CD4-positive, alpha-beta T cell treated with Interleukin-10 for 1 hour (primary cell): ENCODE data around the gene MEGF8.
A peak's percentile ranks its signal among the peaks of the same experiment; 100 is the strongest.

ENCODE experiments used
- DNase-seq: peaks from one replicate; pipeline ENCODE4 v3.0.0-alpha.2; 2020

Gene MEGF8

DNA sequence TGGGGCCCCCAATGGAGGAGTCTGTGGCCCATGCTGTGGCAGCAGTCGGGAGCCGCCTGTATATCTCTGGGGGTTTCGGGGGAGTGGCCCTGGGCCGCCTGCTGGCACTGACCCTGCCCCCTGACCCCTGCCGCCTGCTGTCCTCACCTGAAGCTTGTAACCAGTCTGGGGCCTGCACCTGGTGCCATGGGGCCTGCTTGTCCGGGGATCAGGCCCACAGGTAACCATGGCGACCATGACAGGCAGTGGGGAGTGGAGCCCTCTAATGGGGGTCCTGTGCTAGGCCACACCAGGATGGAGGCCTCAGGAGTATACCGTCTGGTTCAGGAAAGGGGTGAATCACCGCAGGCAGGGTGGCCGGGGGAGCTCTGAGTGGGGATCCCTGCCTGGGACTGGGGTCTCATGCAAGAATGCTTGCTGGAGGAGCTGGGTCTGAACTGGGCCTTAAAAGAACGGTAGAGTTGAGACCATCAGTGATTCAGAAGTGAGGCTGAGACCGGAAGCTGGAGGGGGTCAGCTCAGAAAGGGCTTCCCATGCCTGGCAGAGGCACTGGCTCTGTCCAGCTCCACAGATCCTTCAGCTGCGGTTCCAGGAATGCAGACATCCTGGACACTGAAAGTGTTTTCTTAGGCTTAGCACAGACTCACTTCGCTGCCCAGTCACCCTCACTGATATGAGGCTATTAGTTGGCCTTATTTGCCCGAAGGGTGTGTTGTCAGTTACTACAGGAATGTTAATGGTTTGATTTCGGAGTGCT is 35.5 kb downstream of the MEGF8 start:
- no peak for DNase-seq

DNA sequence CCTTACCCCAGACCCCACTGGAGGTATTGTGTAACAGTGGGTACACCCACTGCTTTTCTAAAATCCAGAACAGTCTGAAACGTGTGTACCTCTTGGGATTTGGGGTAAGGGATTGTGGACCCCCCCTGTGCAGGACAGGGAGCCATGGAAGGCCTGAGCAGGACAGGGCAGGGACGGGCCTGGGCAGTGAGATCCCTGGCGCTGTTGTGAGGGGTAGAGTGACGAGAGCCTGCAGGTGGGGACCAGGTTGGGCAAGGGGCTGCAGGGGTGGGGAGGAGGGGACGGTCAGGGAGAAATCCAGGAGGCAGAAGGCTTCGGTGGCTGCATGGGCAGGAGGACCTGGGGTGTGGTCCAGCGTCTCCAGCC is 36.1 kb downstream of the MEGF8 start:
- no peak for DNase-seq

DNA sequence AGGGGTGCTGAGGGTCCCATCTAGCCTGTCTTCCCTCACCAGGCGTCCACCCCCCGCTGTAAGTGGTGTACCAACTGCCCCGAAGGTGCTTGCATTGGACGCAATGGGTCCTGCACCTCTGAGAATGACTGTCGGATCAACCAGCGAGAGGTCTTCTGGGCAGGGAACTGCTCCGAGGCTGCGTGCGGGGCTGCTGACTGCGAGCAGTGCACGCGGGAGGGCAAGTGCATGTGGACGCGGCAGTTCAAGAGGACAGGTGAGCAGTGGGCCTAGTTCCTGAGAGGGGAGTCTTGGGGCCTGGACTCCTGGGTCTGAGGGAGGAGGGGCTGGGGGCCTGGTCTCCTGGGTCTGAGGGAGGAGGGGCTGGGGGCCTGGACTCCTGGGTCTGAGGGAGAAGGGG is 36.9 kb downstream of the MEGF8 start:
- DNase-seq: no peak

DNA sequence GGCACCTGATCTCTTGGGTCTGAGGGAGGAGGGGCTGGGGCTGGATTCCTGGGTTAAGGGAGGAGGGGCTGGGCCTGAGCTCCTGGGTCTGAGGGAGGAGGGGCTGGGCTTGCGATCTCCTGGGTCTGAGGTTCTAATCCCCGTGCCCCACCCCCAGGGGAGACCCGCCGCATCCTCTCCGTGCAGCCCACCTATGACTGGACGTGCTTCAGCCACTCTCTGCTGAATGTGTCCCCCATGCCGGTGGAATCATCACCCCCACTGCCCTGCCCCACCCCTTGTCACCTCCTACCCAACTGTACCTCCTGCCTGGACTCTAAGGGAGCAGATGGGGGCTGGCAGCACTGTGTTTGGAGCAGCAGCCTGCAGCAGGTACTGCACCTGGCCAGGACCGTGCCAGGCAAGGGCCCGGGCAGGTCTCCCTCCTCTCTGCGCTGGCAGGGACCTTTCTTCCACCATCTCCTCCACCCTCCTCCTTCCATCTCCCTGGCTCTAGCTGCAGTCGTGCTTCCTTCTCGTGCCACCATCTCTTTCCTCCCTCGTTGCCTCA is 37.5 kb downstream of the MEGF8 start:
- DNase-seq: no peak

DNA sequence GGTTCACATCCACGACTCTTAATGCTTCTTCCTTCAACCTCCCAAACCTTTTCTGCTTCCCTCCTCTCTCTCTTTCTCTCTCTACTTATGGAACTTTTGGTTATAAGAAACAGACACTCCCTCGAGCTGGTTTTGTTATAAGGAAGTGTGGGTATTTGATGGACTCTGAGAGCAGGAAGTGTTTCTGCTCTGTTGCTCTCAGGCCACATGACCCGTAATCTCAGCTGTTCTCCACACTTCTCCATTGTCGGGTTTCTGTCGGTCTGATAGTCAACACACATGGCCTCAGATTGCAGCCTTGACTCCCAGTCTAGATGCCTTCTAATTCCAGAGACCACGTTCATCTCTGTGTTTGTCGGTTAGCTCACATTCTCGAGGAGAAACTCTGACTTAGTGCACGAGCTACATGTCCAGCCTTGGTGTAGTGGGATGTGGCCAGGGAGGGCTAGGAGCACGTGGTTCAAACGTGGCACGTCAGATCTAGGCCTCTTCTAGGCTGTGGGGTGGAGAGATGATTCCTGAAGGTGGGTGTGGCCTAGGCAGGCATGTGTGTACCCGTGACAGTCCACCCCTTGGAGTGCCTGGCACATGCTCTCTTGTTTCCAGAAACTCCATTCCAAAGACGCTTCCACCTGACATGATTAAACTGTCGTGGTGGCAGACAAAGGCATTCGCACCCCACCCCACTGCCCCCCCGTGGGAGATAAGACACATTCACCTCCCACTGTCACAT is 38.3 kb downstream of the MEGF8 start:
- no peak for DNase-seq

DNA sequence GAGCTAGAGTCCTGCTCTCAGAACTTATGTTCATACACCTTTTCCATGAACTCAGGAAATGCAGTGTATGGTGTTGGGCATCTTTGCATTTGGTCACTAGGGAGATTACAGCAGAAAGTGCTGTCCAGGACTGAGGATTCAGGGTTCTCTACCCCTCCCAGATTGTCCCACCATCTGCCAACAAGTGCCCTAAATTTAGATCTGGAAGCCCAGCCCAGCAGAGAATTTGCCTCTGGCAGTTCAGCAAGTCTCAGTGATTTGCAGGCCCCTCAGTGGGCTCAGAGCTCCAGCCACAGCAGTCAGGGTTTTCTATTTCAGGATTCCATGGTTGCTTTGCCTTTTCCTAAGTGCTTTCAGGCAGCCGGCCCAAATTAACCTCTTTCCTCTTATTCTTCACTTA is 41.2 kb downstream of the MEGF8 start:
- DNase-seq: no peak

DNA sequence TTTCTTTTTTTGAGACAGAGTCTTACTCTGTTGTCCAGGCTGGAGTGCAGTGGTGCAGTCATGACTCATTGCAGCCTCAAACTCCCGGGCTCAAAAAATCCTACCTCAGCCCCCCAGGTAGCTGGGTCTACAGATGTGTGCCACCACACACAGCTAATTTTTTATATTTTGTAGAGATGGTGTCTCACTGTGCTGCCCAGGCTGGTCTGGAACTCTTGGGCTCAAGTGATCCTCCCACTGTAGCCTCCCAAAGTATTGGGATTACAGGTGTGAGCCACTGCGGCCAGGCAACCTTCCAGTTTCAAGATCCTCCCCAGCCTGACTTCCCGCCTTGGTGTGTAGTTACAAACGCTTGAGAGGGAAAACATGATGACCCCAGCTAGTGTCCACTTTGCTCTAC is 42.5 kb downstream of the MEGF8 start:
- no peak for DNase-seq

DNA sequence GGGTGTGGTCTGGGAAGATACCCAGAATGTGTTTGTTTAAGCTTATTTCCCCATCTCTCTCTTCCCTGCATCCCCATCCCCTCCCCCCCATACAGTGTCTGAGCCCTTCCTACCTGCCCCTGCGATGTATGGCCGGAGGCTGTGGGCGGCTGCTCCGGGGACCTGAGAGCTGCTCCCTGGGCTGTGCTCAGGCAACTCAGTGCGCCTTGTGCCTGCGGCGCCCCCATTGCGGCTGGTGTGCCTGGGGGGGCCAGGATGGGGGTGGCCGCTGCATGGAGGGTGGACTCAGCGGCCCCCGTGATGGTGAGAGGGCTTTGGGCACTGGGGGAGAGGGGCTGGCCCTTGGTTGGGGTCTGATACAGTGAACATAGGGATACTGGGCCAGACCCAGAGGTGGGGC is 42.9 kb downstream of the MEGF8 start:
- DNase-seq: no peak

DNA sequence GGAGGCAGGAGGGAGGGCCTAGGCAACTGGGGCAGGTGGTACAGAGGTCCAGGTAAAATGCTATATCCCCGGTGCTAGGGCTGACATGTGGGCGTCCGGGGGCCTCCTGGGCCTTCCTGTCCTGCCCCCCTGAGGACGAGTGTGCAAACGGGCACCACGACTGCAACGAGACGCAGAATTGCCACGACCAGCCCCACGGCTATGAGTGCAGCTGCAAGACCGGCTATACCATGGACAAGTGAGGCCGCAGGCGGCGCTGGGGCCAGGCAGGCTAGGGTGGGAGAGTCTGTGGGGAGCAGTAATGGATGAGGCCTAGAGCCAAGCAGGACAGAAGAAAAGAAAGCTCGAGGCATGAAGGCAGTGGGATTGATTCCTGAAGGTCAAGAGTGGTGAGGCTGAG is 43.3 kb downstream of the MEGF8 start:
- no peak for DNase-seq

DNA sequence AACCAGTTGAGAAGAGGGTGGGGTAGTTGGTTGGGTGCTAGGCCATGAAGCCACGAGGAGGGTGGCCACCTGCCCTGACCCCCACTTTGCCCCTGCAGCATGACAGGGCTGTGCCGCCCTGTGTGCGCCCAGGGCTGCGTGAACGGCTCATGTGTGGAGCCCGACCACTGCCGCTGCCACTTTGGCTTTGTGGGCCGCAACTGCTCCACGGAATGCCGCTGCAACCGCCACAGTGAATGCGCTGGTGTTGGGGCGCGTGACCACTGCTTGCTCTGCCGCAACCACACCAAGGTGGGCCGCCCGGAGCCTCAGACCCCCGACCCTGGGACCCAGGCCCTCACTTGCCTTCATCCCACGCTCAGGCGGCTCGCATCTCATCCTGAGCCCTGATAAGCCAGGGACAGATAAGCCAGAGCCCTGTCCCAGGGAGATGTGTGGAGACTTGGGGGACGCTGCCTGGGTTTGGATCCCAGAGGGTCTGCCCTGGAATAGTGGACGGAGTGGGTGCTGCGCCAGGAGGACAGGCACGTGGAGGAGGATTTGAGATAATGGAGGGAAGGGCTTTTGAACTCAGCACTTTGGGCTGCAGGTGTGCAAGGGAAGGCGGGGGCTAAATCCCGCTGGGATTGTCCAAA is 44.1 kb downstream of the MEGF8 start:
- no peak for DNase-seq

DNA sequence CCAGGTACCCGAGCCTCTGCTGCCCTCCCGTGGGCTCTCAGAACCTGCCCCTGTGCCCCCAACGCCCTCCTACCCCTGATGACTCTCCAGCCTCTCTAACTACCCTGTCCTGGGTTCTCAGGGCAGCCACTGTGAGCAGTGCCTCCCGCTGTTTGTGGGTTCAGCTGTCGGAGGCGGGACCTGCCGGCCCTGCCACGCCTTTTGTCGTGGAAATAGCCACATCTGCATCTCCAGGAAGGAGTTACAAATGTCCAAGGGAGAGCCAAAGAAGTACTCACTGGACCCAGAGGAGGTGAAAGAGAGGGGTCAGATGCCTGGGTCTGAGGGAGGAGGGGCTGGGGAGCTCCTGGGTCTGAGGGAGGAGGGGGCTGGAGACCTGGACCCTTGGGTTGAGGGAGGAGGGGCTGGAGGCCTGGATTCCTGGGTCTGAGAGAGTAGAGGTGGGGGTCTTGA is 44.7 kb downstream of the MEGF8 start:
- DNase-seq: no peak

DNA sequence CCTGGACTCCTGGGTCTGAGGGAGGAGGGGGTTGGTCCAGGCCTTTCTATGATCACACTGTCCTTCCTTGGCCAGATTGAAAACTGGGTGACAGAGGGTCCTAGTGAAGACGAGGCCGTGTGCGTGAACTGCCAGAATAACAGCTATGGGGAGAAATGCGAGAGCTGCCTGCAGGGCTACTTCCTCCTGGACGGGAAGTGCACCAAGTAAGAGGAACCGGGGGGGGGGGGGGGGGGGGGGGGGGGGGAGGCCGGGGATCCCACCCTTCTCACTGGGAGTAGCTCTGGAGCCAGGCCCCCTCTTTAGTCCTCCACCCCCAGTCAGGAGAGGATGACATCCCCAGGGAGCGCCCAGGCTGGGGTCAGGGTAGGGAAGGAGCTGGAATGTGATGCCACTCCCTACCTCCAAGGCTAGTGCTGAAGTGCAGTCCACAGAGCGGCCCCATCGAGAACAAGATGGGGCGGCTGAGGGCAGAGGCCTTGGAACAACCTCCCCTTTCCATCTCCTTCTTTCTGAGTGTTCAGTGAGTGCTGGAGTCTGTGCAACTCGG is 45.3 kb downstream of the MEGF8 start:
- no peak for DNase-seq

DNA sequence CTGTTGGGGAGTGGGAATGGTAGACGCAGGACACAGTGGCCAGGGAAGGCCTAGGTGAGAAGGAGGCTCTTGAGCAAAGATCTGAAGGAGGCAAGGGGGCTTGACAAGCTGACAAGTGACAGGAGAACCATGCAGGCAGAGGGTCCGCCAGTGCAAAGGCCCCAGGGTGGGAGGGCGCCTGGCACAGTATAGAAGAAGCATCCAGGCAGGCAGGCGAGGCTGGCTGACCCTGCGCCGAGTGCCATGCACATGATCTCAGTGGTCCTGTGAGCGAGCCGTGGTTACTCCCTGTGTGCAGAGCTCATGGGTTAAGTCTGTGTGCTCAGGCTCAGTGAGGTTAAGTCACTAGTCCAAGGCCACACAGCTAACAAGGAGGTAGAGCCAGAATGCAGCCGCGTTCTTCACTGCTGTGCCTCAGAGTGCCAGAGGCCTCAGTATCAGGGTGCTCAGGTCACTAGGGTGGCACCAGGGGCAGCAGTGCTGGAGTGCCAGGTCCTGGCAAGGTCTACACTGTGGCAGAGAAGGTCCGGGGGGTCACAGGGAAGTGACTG is 49.5 kb downstream of the MEGF8 start:
- no peak for DNase-seq

DNA sequence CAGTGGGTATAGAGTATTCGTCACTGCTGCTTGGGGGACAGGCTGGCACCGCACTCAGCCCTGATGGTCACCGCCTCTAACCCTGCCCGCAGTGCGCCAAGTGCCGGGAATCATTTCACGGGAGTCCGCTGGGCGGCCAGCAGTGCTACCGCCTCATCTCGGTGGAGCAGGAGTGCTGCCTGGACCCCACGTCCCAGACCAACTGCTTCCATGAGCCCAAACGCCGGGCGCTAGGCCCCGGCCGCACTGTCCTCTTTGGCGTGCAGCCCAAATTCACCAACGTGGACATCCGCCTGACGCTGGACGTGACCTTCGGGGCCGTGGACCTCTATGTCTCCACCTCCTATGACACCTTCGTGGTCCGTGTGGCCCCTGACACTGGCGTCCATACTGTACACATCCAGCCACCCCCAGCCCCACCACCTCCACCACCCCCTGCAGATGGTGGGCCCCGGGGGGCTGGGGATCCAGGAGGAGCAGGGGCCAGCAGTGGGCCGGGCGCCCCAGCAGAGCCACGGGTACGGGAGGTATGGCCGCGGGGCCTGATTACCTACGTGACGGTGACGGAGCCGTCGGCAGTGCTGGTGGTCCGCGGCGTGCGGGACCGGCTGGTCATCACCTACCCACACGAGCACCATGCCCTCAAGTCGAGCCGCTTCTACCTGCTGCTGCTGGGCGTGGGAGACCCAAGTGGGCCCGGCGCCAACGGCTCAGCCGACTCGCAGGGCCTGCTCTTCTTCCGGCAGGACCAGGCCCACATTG is 50.2 kb downstream of the MEGF8 start:
- no peak for DNase-seq

DNA sequence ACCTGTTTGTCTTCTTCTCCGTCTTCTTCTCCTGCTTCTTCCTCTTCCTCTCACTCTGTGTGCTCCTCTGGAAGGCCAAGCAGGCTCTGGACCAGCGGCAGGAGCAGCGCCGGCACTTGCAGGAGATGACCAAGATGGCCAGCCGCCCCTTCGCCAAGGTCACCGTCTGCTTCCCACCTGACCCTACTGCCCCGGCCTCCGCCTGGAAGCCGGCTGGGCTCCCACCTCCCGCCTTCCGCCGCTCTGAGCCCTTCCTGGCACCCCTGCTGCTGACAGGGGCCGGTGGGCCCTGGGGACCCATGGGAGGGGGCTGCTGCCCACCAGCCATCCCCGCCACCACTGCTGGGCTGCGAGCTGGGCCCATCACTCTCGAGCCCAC is 50.7 kb downstream of the MEGF8 start:
- no peak for DNase-seq

DNA sequence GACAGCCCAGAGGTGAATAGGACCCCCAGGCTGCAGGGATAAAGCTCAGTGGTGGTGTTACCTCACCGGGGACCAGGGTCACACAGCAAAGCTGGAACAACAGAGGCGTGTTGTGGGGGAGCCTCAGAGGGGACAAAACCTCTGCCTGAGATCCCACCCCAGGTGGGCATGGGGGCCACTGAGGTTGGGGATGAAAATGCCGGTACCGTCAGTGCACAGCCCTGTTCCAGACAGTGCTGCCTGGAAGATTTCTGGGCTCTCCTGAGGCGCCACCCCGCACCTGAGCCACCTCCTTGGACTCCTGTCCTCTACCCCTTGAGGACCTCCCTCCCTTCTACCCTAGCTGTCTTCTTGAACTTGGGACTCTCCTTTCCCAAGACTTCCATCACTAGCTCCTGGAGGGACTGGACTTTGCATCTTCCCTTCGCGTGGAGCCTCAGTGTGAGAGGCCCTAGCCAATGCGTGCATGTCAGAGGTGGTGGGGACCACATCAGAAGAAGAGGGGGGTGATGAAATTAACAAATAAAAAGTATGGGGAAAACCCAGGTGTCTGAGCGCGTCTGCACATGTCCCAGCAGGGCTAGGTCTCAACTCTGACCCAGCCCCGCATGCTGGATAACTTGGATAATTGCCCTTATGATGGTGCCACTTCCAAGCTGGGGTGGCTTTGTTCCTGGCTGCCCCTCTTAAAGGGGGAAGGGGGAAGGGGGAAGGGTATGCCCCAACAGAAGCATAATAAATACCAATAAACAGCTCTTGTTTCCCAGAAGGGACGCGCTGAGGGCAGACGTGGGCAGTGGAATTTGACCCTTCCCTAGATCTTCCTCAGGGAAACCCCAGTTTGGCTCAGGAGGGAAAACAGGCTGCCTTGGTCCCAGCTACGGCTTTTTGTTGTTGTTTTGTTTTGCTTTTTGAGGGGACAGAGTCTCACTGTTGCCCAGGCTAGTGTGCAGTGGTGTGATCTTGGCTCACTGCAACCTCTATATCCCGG is 53.1 kb downstream of the MEGF8 start:
- no peak for DNase-seq

DNA sequence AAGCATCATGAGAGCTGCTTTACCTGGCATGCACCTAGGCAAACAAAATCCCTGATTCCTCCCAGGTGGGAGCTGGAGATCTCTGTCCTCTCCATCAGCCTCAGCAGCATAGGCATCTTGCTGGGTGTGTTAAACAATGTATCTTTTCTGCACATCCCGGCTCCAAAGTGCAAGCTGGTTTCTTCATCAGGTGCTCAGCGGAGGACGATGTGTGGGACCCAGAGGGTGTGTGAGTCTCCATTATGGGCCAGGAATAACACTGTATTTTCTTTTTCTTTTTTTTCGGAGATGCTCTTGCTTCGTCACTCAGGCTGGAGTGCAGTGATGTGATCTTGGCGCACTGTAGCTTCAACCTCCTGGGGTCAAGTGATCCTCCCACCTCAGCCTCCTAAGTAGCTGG is 54.7 kb downstream of the MEGF8 start:
- no peak for DNase-seq

DNA sequence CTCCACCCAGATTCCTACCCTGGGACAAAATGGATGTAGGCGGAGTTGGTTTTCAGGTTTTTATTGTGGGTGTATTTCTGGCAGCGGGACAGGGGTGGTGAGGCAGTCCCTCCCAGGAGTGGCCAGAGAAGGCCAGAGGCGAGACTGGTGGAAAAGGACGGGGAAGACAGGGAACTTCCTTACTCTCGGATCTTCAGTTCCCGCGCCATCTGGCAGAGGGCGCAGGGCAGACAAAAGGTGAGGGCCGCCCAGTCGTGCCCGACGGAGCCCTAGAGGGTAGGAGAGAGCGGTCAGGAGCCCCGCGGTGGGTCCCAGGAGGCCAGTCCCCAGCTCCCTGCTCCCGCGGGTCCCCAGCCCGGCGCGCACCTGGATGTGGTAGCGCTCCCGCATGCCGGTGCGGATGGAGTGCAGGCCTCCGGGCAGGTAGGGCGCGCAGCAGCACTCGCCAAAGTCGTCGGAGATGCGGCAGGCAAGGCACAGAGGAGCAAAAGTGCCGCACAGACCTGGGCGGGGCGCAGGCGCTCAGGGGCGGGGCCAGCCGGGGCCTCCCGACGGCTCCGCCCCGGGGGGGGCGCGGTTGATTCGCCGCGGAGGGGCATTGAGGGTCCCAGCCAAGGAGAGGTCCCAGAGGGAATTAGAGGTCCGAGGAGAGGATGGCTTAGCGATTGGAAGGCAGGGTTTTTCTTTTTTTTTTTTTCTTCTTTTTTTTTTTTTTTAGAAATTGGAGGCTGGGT is 61.7 kb downstream of the MEGF8 start:
- peak; percentile 67 for DNase-seq

DNA sequence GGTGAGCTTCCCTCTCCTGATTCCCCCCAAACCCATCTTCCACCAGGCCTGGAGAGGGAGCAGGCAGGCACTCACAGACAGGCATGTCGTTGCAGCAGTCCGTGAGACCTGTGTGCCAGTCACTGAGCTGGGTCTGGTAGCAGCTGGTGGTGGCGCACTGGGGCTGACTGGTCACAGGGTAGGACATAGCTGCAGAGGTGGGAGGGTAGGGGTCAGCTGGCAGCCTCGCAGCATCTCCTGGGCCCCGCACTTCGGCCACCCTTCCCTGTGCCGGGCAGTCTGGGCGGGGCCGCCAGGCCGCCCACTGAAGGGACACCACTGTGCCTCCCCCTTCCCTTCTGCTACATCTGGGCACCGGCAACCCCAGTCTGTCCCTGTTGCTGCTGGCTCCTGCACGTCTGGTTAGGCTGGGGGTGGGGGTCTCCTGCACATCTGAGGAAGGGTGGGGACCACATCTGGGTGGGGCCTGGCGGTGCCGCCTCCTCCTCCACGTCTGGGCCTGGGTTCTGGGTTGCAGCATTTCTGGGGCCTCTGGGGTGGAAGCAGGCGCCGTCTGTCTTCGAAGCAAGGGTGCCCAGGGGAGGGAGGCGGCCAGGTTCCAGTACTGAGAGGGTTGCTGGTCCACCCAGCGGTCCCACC is 63.5 kb downstream of the MEGF8 start:
- DNase-seq: no peak

DNA sequence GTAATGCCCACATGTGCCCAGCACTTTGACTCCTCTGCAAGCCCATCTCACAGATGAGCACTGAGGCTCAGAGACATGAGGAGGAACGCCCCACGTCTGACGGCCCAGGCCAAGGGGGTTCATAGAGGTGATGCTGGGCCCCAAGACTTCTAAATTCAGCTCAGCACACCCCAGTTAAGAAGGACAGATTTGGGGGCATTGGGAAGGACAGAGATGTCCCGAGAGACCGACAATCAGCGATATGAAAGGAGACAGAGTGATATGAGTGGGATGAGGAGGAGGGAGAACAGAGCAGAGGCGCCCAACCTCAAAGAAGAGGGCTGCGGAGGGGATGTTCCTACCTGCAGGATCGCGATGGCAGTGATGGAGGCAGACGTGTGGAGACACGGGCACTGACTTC is 64.5 kb downstream of the MEGF8 start, which contains the start of gene CNFN:
TSS of gene CNFN (minus strand) at position 399 of the 400 bp plus-strand sequence. CDS start 1,260 bp downstream, outside the sequence.
- no peak for DNase-seq
